Endothelial cell of hepatic sinusoid (primary cell): Measurements from ENCODE around the gene TAT.
"Not testable (repeated sequence)": the region's sequence is repeated elsewhere in the genome, so short reads cannot be mapped to it uniquely, and the experiment has no call there.

Source experiments
- in situ Hi-C: cut with HindIII; loops from 2 replicates; pipeline ENCODE4 v1.10.0; 2017; ENCODE audit warnings: low sequenced_read_pairs

Gene TAT

DNA sequence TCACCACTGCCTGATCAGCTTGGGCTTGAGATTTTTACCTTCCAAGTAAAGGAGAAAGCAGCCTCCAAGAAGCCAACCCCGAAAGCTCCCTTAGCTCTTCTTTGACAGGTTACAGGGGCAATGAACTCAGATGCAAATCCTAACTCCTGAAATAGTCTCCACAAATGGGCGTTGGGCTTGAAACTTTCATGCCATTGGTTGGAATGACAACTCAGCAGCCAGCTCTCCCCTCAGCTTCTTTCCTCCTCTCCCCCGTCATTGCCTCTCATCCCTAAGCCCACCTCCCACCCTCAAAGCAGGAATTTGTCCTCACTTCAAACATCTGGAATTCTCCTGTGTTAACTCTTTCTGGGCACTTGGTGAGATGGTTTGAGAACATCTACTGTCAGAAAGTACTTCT, at the start of gene TAT:
TSS of gene TAT (minus strand) at position 122 of the 400 bp plus-strand sequence. CDS start 677 bp downstream, outside the sequence.
- in situ Hi-C loops, result no loop called here

DNA sequence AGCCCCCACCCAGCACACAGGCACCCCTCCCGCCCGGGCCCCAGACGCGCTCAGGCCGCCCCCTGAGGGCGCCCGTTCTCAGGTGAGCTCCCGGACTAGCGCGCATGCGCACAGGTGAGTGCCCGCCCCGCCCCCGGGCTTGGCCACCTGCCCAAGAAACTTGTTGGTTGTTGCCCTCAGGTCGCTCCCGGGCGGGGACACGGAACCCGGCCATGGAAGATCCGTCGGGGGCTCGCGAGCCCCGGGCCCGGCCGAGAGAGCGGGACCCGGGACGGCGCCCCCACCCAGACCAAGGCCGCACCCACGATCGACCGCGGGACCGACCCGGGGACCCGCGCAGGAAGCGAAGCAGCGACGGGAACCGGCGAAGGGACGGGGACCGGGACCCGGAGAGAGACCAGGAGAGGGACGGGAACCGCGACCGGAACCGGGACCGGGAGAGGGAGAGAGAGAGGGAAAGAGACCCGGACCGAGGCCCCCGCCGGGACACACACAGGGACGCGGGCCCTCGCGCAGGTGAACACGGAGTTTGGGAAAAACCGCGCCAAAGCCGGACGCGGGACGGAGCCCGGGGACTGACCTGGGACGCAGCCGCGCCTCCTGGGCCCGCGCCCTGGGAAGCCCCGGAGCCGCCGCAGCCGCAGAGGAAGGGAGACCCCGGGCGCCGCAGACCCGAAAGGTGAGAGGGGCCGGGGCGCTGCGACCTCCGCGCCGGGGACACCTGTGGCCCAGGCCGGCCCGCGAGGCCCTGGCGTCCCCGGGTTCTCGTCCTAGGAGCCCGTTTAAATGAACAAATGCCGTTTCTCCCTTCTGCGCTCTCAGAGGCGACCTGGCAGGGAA, 49.3 kb upstream of the TAT start, which contains the start of gene MARVELD3:
TSS of gene MARVELD3 (plus strand) at position 167 of the 840 bp plus-strand sequence. CDS start at position 213, 46 bp downstream.
- in situ Hi-C loops, result no loop called here

DNA sequence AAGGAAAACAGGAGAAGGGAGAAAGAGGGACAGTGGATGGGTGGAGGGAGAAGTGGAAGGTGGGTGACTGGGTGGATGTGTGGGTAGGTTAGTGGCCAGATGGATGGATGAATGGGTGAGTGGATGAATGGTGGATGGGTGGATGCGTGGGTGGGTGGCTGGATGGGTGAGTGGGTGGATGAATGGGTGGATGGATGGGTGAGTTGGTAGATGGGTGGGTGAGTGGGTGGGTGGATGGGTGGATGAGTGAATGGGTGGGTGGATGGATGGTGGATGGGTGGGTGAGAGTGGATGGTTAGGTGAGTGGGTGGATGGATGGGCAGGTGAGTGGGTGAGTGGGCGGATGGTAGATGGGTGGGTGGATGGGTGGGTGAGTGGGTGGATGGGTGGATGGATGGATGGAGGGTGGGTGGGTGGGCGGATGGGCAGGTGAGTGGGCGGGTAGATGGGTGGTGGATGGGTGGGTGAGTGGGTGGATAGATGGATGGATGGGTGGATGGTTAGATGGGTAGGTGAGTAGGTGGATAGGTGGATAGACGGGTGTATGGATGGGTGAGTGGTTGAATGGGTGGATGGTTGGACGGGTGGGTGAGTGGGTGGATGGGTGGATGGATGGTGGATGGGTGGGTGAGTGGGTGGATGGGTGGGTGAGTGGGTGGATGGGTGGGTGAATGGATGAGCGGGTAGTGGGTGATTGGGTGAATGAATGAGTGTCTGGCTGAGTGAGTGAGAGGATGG, 48.4 kb upstream of the TAT start:
- in situ Hi-C loops, result no loop called here

DNA sequence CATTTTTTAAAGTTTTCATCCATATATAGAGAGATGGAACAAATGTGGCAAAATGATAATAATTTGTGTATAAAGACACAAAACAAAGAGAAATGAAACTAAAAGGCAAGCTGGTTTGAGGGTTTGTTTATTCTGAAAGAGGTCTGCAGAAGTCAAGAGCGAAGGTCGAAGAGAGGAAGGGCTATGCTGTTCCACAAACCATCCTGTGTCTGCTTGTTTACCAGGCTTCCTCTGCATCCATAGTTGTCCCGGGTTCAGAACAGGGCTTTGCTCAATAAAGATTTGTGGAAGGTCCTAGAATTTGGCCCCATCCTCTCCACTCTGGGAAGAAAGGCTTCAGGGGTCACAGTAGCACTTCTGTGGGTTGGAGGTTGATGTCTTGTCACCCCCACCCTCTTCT, 46.7 kb upstream of the TAT start:
- in situ Hi-C loops, result no loop called here

DNA sequence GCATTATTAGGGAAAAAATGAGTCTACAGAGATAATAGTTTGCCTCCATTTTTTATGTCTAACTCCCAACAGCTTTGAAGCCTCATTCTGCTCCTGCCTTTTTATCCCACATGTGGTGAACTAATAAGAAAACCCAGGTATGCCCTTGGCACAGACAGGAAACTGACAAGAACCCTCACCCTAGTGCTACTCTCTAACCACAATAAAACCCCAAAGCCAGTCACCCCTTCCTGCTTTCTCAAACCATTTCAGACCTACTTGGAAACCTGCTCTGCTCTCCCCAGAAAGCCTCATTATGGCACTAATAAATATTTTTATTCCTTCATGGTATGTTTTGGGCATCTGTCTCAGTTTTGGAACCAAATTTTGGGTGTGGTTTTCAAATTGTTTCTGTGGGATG, 45.2 kb upstream of the TAT start:
- in situ Hi-C loops, result no loop called here

DNA sequence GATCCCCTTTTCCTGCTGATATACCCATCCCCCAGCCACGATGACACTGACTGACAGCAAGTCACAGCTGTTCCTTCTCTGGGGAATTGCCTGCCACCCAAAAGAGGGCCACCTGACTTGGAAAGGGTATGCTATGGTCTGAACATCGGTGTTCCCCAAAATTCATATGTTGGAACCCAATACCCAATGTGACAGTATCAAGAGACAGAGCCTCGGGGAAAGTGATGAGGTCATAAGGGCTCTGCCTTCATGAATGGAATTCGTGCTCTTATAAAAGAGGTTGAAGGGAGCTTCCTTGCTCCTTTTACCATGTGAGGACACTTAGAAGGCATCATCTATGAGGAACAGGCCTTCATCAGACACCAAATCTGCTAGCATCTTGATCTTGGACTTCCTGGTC, 41.5 kb upstream of the TAT start:
- in situ Hi-C loops, result no loop called here

DNA sequence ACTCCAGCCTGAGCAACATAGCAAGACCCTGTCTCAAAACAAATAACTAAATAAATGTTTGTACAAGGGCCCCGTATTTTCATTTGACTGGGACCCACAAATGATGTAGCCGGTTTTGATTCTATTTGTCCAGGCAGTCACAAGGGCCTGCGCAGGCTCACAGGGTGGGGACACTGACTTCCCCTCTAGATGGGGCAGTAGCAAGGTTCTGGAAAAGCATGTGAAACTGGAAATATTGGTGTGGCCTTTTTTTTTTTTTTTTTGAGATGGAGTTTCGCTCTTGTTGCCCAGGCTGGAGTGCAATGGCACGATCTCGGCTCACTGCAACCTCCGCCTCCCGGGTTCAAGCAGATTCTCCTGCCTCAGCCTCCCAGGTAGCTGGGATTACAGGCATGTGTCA, 38.1 kb upstream of the TAT start:
- in situ Hi-C loops, result not testable (repeated sequence)

DNA sequence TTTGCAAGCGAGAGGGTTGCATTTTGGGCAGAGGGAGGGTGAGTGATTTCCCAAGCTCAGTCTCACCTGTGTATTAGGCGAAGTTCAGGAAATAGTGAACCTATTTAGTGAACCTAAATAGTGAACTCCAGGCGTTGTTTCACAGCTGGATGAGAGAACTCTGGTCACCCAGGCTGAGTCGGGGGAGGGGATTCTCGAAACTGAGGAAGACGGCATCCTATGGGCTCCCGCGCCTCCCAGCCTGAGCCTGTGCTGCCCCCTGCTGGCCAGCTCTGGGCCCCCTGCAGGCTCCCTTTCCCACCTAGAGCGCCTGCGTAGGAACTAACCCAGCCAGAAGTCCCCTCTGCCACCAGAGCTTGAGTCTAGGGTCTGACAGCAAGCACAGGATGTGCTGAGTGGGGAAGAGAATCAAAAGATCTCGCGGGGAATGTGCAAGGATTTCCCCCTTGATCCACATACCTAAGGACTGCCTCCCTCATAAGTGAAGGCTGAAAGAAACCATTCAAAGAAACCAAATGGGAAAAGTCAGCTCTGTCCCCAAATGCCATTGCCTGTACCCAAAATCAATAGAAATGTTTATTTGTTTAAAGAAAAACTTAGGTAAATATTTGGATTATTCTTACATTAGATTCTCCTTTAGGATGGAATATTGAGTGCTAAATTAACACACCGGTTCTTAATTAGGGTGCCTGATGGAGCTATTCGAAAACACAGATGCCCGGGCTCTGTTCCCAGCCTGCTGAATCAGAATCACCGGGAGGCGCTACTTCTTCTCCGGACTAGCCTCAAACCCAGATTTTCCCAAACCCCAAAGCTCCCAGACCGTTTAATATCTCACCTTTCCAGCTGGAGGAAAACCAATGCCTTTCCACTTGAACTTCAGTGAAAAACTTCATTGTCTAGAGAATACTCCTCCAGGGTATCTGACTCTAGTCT, 34.3 kb upstream of the TAT start:
- in situ Hi-C loops, result no loop called here

DNA sequence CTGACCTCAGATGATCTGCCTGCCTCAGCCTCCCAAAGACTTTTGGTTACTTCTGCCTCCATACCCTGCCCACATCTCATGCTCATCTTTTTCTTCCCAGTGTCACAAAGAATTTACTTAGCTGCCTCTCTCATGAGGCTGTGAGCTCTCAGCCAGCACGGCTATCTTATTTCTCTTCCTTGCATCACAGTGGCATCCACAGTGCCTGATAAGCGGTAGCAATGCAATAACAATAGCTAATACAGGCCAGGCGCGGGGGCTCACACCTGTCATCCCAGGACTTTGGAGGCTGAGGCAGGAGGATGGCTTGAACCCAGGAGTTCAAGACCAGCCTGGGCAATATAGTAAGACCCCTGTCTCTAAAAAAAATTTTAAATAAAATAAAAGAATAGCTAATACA, 33.6 kb upstream of the TAT start:
- in situ Hi-C loops, result no loop called here

DNA sequence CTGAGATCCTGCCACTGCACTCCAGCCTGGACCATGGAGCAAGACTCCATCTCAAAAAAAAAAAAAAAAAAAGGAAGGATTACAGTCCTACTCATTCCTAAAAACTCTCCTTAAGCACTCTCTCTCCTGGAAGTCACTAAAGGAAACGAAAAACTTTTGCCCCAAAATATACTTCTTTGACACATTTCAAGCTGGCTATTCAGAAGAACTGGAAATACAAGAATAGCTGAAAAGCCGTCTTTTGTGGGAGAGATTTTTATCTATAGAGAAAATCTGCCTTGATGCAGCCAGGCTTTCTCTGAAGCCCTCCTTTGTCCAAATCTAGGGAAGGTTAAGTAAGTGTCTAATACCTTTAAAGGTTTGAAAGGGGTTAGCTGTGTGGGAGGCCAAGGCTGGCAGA, 32.2 kb upstream of the TAT start:
- in situ Hi-C loops, result no loop called here

DNA sequence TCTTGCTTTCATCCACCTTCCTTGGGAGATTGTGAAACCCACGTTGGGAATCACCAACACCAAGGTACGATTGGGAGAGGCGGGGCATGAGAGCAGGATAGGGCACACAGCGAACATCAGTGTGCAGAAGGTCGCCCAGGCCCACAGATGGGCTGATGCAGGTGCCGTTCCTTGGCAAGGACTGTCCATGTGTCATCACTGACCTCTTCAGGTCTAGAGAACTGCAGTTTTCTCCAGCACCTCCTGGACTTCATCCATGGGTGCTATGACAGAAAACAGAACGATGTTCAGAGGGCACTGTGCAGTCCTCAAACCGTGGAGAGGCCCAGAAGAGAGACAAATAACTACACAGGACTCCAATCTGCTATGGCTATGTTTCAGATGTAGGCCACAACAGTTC, 23.9 kb upstream of the TAT start:
- in situ Hi-C loops, result no loop called here

DNA sequence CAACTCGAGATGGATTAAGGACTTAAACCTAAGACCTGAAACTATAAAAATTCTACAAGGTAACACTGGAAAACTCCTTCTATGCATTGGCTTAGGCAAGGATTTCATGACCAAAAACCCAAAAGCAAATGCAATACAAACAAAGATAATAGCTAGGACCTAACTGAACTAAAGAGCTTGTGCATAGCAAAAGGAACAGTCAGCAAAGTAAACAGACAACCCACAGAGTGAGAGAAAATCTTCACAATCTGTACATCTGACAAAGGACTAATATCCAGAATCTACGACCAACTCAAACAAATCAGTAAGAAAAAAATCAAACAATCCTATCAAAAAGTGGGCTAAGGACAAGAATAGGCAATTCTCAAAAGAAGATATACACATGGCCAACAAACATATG, 21.5 kb upstream of the TAT start:
- in situ Hi-C loops, result not testable (repeated sequence)

DNA sequence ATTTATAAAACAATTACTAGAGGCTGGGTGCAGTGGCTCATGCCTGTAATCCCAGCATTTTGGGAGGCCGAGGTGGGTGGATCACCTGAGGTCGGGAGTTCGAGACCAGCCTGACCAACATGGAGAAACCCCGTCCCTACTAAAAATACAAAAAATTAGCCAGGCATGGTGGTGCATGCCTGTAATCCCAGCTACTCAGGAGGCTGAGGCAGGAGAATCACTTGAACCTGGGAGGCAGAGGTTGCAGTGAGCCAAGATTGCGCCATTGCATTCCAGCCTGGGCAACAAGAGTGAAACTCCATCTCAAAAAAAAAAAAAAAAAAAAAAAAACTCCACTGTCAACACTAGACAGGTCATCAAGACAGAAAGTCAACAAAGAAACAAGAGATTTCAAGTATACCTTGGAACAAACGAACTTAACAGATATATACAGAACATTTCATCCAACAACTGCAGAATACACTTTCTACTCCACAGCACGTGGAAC, 18.5 kb upstream of the TAT start:
- in situ Hi-C loops, result not testable (repeated sequence)

DNA sequence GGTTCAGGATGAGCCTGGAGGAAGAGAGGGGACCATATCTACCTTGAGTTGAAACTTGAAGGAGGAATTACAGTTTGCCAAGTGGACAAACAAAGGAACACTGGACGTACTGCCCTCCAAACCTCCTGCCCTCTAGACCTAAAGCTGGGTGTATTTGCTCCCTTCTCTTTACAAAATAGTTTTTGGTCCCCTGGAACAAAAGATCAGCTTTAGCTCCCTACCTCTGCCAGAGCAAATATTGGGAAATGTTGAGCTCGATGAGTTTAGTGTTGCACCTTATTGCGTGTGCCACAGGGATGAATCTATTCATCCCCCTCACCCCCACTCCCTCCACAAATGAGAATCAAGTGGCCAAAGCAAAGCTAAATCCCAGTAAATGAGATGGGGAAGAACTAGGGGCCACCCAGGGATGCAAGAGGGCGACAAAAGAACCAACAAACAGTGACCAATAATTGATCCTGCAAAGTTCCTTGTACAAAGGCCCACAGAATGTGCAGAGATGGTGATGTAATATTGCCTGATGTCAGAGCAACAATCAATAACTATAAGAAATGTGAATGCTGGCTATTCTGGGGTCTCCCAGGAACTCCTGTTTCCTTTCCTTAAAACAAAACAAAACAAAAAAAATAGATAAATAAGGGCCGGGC, 17.2 kb upstream of the TAT start:
- in situ Hi-C loops, result no loop called here

DNA sequence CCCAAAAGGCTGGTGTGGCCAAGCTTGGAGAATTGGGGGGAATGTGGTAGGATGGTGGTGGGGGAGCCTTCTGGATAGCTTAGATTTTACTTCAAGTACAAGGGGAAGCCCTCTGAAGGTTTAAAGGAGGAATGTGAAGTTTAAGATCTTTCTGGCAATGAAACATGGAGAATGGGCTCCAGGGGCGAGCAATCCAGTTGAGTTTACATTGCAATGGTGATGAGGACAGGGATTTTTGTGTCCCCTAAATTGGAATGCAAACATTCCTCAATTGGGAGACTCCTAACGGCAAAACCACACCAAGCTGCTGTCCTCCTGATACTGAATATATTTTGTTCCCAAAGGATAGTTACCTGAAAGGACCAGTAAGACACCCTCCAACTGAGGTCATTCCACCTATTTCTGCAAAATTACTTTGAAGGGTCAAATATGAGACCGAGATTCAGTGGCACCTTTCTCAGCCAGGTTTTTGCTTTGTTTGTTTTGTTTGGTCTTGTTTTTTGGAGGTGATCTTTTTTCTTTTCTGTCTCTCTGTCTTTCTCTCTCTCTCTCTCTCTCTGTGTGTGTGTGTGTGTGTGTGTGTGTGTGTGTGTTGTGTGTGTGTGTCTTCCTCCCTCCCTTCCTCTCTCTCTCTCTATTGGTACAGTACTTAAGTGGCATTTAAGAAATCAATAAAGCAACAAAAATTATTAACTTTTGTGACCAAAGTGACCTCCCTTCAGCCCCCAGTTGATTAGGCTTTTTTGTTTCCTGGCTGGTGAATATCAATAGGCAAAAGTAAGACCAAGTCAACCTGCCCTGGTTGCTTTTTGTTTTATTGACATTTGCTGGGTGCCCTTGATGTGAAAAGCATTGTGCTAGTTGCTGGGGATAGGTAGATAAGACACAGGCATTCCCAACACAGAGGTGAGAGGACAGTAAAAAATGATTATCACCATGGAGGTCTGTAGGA, 16.4 kb upstream of the TAT start:
- in situ Hi-C loops, result no loop called here

DNA sequence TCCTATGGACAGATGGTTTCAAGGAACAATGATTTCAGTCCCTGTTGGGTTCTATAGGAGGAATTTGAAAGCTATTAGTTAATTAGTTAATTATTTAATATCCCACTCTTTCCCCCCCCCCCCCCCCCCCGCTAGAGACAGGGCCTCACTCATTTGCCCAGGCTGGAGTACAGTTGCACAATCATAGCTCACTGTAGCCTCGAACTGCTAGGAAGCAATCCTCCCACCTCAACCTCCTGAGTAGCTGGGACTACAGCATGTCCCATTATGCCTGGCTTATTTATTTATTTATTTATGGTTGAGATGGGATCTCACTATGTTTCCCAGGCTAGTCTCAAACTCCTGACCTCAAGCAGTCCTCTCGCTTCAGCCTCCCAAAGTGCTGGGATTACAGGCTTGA, 15.0 kb upstream of the TAT start:
- in situ Hi-C loops, result no loop called here

DNA sequence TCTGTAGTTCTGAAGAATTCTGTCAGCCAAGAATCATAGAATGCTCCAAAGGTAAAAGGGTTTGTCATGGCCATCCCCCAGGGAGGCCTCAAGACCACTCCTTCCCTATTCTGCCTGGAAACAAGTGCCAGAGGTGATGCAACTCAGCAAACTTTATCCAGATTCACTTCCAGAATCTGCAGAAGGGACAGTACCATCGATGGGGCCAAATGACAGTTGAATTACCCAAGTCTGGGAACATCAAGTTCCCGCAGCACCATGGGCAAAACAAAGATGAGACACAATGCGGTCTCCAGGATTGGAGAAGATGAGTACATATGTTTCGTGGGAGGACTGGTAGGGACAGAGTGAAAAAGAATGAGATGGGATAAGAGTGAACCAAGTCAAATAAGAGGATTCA, 13.7 kb upstream of the TAT start:
- in situ Hi-C loops, result no loop called here

DNA sequence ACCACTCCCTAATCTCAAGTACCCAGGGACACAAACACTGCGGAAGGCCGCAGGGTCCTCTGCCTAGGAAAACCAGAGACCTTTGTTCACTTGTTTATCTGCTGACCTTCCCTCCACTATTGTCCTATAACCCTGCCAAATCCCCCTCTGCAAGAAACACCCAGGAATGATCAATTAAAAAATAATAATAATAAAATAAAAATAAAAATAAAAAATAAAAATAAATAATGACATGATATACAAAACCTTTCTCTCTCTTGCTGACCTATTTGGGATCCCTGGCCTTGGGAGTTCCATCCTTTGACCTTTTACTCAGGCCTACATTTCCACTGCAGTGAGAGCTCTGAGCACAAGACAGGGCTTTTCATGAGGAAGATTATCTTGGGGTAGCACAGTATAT, 13.2 kb upstream of the TAT start:
- in situ Hi-C loops, result not testable (repeated sequence)

DNA sequence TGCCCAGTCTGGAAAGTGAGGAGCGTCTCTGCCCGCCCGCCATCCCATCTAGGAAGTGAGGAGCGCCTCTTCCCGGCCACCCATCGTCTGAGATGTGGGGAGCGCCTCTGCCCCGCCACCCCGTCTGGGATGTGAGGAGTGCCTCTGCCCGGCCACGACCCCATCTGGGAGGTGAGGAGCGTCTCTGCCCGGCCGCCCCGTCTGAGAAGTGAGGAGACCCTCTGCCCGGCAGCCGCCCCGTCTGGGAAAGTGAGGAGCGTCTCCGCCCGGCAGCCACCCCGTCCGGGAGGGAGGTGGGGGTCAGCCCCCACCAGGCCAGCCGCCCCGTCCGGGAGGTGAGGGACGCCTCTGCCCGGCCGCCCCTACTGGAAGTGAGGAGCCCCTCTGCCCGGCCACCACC, 12.4 kb upstream of the TAT start:
- in situ Hi-C loops, result not testable (repeated sequence)
